Endometrial microvascular endothelial cells (primary cell): ENCODE results near the gene EMC9. TPM values are rescaled to one million over a fixed set of nuclear protein-coding genes. Genes with fewer than 3 reads are reported as not detected.

Experiments used
- in situ Hi-C: cut with HindIII; loops from 2 replicates; pipeline ENCODE4 v1.10.0; 2017; ENCODE audit warnings: low sequenced_read_pairs, low pct_unique_long_range_greater_than_20kb; ENCODE audit errors: inconsistent ontology term
- total RNA-seq: library from RNA; depleted of rRNA; stranded (reverse); fragments of >200 nt; gene quantifications from one replicate; pipeline ENCODE4 v1.2.3, GENCODE V29; 2015; ENCODE audit errors: inconsistent ontology term

The EMC9 gene
- total RNA-seq, 1 donor from 2014 or later: 26.7 TPM

- in situ Hi-C loops: no loop called here
Measured at GRCh38 chr14:24151404-24152080, 10.2 kb upstream of the EMC9 start.

GRCh38 chr14:24150993-24151392, 9.6 kb upstream of the EMC9 start:
- in situ Hi-C loops: no loop called here

- in situ Hi-C loops: no loop called here
Measured at GRCh38 chr14:24150567-24150966, 9.2 kb upstream of the EMC9 start.

GRCh38 chr14:24150061-24150460, 8.7 kb upstream of the EMC9 start:
- in situ Hi-C loops: no loop called here

GRCh38 chr14:24149302-24149969, 8.0 kb upstream of the EMC9 start:
- in situ Hi-C loops: no loop called here

- in situ Hi-C loops: no loop called here
Measured at GRCh38 chr14:24147761-24148428, 6.5 kb upstream of the EMC9 start.

- in situ Hi-C loops: no loop called here
Measured at GRCh38 chr14:24146978-24147760, 5.8 kb upstream of the EMC9 start, which contains the start of gene RNF31. Gene RNF31 (plus strand): TSS chr14:24147498. CDS start chr14:24147699, 201 bp downstream.

GRCh38 chr14:24146453-24146977, 5.1 kb upstream of the EMC9 start, which contains the start of gene PSME2:
Gene PSME2 (minus strand): TSS chr14:24146610. CDS start chr14:24146581, 29 bp downstream.
- in situ Hi-C loops: no loop called here

- in situ Hi-C loops: no loop called here
Measured at GRCh38 chr14:24145690-24146452, 4.5 kb upstream of the EMC9 start.

GRCh38 chr14:24145219-24145618, 3.8 kb upstream of the EMC9 start:
- in situ Hi-C loops: no loop called here

GRCh38 chr14:24144451-24144850, 3.1 kb upstream of the EMC9 start:
- in situ Hi-C loops: no loop called here

GRCh38 chr14:24143511-24143910, 2.1 kb upstream of the EMC9 start:
- in situ Hi-C loops: no loop called here

GRCh38 chr14:24139272-24139934, 2.0 kb downstream of the EMC9 start:
- in situ Hi-C loops: no loop called here

GRCh38 chr14:24138396-24139271, 2.8 kb downstream of the EMC9 start:
- in situ Hi-C loops: no loop called here

- in situ Hi-C loops: no loop called here
Measured at GRCh38 chr14:24137529-24138395, 3.6 kb downstream of the EMC9 start.
